ENCODE data around the gene FYB1. TPM values are rescaled to one million over a fixed set of nuclear protein-coding genes. Genes with fewer than 3 reads are reported as not detected.
"Not testable (repeated sequence)": the region's sequence is repeated elsewhere in the genome, so short reads cannot be mapped to it uniquely, and the experiment has no call there.

FYB1 gene
- polyA plus RNA-seq (ENCODE audit: insufficient read length in 4 of 4) = 1 to 10 TPM; 3.7 to 4.8 (median 4.4) TPM

- no peak for DNase-seq (ENCODE audit: low read depth in 4 of 4, low spot score in 3 of 4)
Observed at GRCh38 chr5:39219437-39219836, at the start of gene FYB1. Gene FYB1, minus strand, starts transcription at chr5:39219563. Its CDS starts 16,603 bp downstream, at chr5:39202960.

GRCh38 chr5:39267186-39267585, 47.8 kb upstream of the FYB1 start:
- no peak for DNase-seq (ENCODE audit: low read depth in 4 of 4, low spot score in 3 of 4)

DNA sequence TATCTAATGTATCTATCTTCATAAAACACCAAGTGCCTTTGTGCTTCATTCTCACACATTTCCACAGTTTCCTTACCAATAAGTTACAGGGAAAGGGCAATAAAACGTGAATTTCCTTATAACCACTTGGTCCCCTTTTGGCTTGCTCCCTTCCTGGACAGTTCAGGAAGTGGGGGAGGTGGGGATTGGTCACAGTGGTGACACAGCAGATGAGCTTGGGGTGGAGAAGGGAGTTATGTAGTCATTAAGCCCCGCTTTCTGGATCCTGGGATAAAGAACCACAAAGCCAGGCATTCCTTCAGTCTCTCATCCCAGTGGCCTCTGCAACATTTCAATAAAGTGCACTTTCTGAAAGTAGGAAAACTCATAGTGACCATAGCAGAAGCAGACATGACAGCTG, 47.1 kb upstream of the FYB1 start:
- DNase-seq (ENCODE audit: low read depth in 4 of 4, low spot score in 3 of 4) = no peak

- DNase-seq (ENCODE audit: low read depth in 4 of 4, low spot score in 3 of 4) = no peak
Observed at GRCh38 chr5:39264528-39264927, 45.2 kb upstream of the FYB1 start.

DNA sequence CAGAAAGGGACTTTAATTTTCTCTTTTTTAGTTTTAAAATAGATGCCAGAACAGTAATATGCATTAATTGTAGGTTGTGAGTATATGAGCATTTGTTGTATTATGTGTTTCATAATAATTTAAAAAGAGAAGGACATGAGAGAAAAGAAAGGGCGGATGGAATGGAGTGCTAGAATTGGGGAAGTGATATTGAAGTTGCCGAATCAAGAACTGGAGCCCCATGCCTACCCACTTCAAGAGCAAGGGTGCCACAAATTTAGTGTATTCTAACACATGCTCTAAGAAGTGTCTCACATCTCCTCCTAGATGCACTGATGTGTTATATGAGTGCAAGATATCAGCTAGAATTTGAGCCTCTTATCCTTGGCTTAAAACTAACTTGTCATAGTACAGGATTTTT, 43.6 kb upstream of the FYB1 start:
- no peak for DNase-seq (ENCODE audit: low read depth in 4 of 4, low spot score in 3 of 4)

DNA sequence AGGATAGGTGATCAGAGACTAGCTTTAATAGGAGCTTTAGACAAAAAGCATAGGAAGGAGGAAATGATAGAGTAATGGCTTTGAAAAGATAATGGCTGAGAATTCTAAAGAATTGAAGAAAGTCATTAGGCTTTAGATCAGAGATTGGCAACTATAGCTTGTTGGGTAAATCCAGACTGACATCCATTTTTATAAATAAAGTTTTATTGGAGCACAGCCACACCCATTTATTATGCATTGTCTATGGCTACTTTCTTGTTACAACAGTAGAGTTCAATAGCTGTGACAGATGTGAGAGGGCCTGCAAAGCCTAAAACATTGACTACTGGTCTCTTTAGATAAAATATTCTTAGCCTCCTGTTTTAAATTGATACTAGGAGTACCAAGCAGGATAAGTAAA, 40.7 kb upstream of the FYB1 start:
- no peak for DNase-seq (ENCODE audit: low read depth in 4 of 4, low spot score in 3 of 4)

DNA sequence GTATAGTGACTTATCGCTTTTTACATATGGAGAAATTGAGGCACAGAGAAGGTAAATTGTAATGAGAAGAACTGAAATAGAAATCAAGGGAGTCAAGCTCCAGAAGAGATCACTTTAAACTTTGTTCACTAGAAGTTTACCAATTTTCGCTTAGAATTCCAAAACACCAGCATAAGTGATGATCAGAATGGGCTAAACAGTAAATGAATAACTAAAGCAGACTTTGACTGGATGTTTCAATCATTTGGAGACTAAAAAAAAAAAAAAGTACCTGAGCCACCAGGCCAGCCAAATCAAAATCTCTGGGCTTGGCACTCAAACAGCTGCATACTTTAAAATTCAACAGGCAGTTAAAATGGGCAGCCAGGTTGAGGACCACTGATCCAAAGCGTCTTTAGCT, 38.2 kb upstream of the FYB1 start:
- no peak for DNase-seq (ENCODE audit: low read depth in 4 of 4, low spot score in 3 of 4)

DNA sequence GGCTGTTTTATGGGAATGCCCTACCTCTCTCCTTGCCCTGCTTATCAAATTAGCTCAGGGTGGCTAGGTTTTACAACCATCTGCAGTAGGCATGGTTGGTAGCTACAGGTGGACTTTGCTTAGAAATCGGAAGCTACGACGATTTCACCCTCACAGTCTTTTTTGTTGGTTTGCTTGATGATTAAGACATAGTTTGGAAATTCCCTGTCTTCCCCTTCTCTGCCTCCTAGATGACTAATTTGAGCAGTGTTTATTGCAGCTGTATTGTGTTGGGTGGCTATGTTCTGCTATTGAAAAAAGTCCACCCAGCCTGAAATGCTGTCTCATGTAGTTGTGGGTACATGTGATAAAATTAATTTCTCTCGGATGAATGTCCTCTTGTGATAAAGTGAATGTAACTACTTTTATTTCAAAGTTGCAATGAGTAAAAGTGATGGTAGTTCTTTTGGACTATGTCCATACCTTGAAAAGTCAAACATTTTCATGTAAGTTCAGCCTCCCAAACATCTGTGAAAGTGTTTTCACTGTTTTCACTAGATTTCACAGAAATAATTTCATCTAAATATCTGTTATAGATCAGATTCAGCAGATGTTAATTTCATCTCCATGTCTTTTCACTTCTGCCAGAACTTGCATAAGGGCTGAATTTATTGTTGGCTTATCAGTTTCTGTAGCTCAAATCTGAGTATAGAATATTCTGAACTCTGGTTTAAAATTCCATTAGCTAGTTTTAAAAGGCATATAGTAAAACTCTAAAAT, 37.3 kb upstream of the FYB1 start:
- no peak for DNase-seq (ENCODE audit: low read depth in 4 of 4, low spot score in 3 of 4)

DNA sequence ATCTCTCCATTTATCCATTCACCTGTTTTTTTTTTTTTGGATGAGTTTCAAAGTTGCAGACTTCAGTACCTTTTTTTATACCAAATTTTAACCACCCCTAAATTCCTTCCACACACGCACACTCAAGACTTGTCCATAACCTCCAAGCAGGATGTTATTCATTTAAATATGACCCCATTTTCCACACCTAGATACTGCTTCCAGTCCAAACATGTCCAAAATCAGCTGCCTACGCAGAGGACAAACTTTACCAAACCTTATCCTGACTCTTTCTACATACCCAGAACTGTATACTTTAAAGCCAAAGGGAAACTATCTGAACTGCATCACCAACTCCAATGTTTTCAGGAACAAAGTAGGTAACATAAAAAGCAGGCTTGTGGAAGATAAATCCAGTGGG, 36.0 kb upstream of the FYB1 start:
- no peak for DNase-seq (ENCODE audit: low read depth in 4 of 4, low spot score in 3 of 4)

- DNase-seq (ENCODE audit: low read depth in 4 of 4, low spot score in 3 of 4) = no peak
Observed at GRCh38 chr5:39254671-39255070, 35.3 kb upstream of the FYB1 start.

GRCh38 chr5:39253196-39253595, 33.8 kb upstream of the FYB1 start:
- DNase-seq (ENCODE audit: low read depth in 4 of 4, low spot score in 3 of 4) = no peak

DNA sequence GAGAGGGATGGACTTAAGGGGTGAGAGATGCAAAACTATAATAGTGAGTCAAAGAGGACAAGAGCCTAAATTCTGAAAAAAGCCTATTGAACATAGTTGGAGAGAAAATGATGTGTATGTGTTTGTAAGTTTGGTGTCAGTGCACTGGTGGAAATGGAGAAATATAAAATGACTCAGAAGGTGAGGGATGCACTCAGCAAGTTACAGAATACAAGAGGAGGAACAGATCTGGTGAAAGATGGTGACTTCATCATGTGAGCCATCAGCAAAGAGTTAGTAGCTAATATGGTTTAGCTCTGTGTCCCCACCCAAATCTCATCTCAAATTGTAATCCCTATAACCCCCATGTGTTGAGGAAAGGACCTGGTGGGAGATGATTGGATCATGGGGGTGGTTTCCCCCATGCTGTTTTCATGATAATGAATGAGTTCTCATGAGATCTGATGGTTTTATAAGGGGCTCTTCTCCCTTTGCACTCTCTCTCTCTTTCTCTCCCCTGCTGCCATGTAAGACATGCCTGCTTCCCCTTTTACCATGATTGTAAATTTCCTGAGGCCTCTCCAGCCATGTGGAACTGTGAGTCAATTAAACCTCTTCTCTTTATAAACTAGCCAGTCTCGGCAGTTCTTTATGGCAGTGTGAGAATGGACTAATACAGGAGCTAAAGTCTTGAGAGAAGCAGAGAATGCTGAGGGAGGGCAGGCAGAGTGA, 30.4 kb upstream of the FYB1 start:
- no peak for DNase-seq (ENCODE audit: low read depth in 4 of 4, low spot score in 3 of 4)

GRCh38 chr5:39249069-39249468, 29.7 kb upstream of the FYB1 start:
- no peak for DNase-seq (ENCODE audit: low read depth in 4 of 4, low spot score in 3 of 4)

- DNase-seq (ENCODE audit: low read depth in 4 of 4, low spot score in 3 of 4) = no peak
Observed at GRCh38 chr5:39240750-39241149, 21.4 kb upstream of the FYB1 start.

DNA sequence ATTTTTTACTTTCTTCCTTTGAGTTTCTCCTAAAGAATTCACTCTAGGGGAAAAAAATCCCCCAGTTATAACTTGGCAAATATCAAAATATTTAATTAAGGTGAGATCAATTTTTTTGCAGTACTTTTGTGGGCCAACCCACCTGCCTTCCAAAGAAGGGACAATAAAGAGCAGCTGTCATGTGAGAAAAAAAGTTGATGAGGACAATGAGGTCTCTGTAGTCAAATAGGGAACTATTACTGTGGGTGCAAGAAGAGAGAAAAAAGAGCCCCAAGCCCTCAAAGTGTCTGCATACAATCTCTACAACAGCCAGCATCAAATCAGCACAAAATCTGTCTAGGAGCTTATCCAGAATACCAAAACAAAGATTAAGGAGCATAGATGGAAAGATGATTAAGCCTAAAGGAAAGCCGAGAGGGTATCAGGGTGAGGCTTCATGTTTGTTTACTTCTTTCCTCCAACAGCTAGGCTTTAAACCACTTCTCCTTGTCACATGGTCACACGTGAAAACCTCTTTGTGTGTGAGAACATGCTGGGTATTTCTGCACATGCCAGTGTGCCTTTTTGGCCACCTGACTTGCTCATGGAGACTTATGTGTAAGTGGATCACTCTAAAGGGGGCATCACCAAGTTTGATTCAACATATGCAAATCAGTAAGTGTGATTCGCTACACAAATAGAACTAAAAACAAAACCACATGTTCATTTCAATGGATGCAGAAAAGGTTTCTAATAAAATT, 19.2 kb upstream of the FYB1 start:
- DNase-seq (ENCODE audit: low read depth in 4 of 4, low spot score in 3 of 4) = no peak

- DNase-seq (ENCODE audit: low read depth in 4 of 4, low spot score in 3 of 4) = no peak
Observed at GRCh38 chr5:39236718-39237117, 17.4 kb upstream of the FYB1 start.

DNA sequence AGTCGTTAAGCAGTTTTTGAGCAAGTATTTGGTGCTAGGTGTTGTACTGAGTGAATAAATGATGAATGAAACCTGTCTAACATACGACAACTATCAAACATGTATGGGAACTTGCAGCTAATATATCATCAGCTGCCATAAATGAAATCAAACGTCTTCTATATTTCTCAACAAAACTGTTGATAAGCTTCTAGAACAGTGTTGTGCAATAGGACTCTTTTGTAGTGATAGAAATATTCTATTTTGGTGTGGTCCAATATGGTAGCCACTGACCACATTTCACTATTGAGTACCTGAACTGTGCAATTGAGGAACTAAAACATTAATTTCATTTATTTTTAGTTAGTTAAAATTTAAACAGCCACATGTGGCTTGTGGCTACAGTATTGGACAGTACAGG, 16.3 kb upstream of the FYB1 start:
- DNase-seq (ENCODE audit: low read depth in 4 of 4, low spot score in 3 of 4) = no peak

DNA sequence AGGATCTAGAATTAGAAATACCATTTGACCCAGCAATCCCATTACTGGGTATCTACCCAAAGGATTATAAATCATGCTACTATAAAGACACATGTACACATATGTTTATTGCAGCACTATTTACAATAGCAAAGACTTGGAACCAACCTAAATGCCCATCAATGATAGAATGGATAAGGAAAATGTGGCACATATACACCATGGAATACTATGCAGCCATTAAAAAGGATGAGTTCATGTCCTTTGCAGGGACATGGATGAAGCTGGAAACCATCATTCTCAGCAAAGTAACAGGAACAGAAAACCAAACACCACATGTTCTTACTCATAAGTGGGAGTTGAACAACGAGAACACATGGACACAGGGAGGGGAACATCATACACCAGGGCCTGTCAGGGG, 15.1 kb upstream of the FYB1 start:
- not testable (repeated sequence) for DNase-seq (ENCODE audit: low read depth in 4 of 4, low spot score in 3 of 4)

DNA sequence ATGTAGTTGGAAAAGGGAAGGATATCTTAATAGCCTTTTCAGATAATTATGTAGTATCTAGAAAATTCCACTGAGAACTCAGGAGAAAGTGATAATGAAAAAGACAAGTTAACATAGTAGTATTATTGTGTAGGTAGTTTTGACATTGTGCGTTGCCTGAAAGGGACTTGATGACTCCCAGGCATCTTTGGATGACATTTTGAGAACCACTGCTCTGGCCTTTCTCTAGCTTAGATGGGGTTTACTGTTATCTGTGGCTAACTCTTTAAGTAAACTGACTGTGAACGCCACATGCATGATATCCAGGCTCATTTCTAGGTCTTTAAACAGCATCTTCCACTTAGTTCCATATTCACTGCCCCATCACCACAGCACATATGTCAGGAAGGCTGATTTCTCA, 14.4 kb upstream of the FYB1 start:
- DNase-seq (ENCODE audit: low read depth in 4 of 4, low spot score in 3 of 4) = no peak

DNA sequence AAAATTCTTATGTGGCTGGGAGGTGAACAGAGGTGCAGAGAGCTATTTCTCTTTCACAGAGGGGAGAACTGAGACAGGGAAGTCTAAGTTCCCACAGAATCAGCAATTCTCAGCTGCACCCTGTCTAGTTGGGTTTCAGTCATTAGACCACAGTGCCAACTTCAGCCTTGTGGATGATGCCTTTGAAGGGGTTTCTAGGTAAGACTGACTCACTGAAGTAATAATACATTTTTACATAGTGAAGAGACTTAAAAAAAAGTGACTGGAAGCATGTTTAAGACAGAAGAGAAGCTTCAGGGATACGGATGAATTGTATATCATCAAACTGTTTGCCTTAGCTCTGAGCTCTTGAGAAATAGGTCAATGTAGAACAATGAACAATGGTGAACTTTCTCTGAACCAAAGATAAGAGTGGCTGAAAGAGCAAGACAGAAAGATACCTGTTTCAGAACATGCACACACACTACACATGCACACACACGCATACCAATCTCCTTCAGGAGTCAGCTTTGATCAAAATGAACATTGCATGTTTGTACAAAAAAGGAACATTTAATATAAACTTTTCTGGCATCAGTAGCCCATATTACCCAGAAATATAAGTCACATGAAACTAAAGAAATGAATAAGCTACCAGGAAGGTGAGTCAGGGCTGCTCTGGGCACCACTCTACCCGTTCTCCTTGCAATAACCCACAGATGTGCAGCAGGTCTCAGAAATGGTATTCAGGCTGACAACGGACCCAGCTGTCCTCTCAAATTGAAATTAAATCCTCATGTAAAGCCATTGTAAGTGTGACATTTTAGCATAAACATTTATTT, 12.6 kb upstream of the FYB1 start:
- no peak for DNase-seq (ENCODE audit: low read depth in 4 of 4, low spot score in 3 of 4)

DNA sequence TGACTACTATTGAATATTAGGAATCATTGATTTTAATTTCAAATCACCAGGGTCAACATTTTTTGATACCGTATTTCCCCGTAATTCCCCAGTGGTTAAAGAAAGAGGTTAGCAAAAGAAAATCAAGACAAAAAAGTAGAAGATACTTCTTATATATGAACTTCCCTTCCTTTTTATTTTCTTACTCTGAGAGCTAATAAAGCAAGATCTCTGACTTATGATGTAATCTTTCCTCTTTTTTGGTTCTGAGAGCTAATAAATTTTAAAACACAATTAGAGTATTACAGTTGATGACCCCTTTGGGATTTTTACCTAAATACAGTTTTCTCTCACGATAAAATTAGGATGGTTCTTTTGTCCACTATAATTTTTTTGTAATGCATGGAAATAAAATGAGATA, 9.2 kb upstream of the FYB1 start:
- DNase-seq (ENCODE audit: low read depth in 4 of 4, low spot score in 3 of 4) = no peak

Measured in left renal pelvis (tissue), 4 donors.